Mesothelial cell of epicardium (in vitro differentiated cells): ENCODE measurements around the gene FAM9A. TPM values are rescaled to one million over a fixed set of nuclear protein-coding genes. Genes with fewer than 3 reads are reported as not detected.

ENCODE experiments used
- DNase-seq, 2 experiments: peaks; one replicate each; pipeline ENCODE4 v3.0.0; 2021; ENCODE audit warnings: low spot score in 2 of 2; ENCODE audit not compliant: unreplicated experiment in 2 of 2
- H3K27ac Mint-ChIP-seq: 2 replicates; pipeline ENCODE4 v1.8.0; 2021; ENCODE audit warnings: mixed read lengths
- H3K27me3 Mint-ChIP-seq: 2 replicates; pipeline ENCODE4 v1.8.0; 2021; ENCODE audit warnings: low read depth, mixed read lengths
- H3K36me3 Mint-ChIP-seq: 2 replicates; pipeline ENCODE4 v1.8.0; 2021; ENCODE audit warnings: mixed read lengths
- H3K4me1 Mint-ChIP-seq: 2 replicates; pipeline ENCODE4 v1.8.0; 2021; ENCODE audit warnings: mixed read lengths
- H3K4me3 Mint-ChIP-seq: 2 replicates; pipeline ENCODE4 v1.8.0; 2021; ENCODE audit warnings: mild to moderate bottlenecking, moderate library complexity, mixed read lengths
- H3K9me3 Mint-ChIP-seq: 2 replicates; pipeline ENCODE4 v1.8.0; 2021; ENCODE audit warnings: mixed read lengths
- CTCF ChIP-seq: fragments of 200-600 bp; sonication (generic); IDR thresholded peaks from one replicate; pipeline ENCODE4 v1.5.0; 2021; ENCODE audit warnings: antibody characterized with exemption; ENCODE audit not compliant: unreplicated experiment
- total RNA-seq: library from RNA; stranded (reverse); gene quantifications from 3 replicates; pipeline ENCODE4 v1.2.1, GENCODE V29; 2021

Gene FAM9A
- total RNA-seq, 1 donor from 2014 or later = not detected

GRCh38 chrX:8820910-8821527 is 19.8 kb upstream of the FAM9A start:
- H3K27me3 Mint-ChIP-seq = no peaks in the 10 kb centered on the region
- no peak for TF ChIP-seq CTCF

DNA sequence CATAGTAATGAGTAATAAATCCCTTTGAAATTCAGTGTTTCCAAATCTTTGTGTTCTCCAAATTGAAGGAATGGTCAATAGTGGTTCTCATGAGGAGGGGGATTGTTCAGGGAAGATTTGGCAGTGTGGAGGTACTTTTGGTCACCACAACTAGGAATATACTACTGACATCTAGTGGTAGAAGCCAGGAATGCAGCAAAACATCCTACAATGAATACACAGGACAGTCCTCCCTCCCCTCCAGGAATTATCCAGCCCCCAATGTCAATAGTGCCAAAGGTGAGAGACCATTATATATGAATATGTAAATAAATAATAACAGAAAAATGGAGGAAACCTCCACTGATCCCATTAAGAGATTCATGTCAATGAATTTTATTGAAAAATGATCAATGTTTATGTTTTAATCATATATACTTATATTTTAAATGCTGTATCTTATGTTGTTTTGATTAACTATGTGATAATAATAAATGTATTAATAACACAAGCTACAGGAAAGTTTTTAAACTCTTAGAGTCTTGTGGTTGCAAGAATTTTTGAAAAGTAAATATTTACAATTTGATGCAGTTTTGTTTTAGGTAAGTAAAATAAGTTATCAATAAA is 14.4 kb upstream of the FAM9A start:
- DNase-seq = no peak

More at GRCh38 chrX:8820910-8821527, 19.8 kb upstream of the FAM9A start:
- DNase-seq = no peak
- peaks cover 9% of the 10 kb centered on the region for H3K9me3 Mint-ChIP-seq
- H3K27ac Mint-ChIP-seq = no peak overlapping the region
- no peak overlapping the region for H3K4me3 Mint-ChIP-seq
- H3K4me1 Mint-ChIP-seq = no peaks in the 10 kb centered on the region
- no peaks in the 10 kb centered on the region for H3K36me3 Mint-ChIP-seq

GRCh38 chrX:8813036-8813435 is 11.9 kb upstream of the FAM9A start:
- DNase-seq = no peak
- no peaks in the 10 kb centered on the region for H3K36me3 Mint-ChIP-seq
- H3K4me3 Mint-ChIP-seq = no peak overlapping the region
- TF ChIP-seq CTCF = no peak
- H3K9me3 Mint-ChIP-seq = peaks cover under 1% of the 10 kb centered on the region
- H3K27me3 Mint-ChIP-seq = no peaks in the 10 kb centered on the region
- H3K27ac Mint-ChIP-seq = no peak overlapping the region
- H3K4me1 Mint-ChIP-seq = peaks cover 5% of the 10 kb centered on the region

More for the DNA sequence above, 14.4 kb upstream of the FAM9A start:
- no peaks in the 10 kb centered on the region for H3K36me3 Mint-ChIP-seq
- H3K4me3 Mint-ChIP-seq = no peak overlapping the region
- H3K27ac Mint-ChIP-seq = no peak overlapping the region
- no peaks in the 10 kb centered on the region for H3K27me3 Mint-ChIP-seq
- peaks cover 5% of the 10 kb centered on the region for H3K4me1 Mint-ChIP-seq
- peak; percentile 78 for TF ChIP-seq CTCF
- no peaks in the 10 kb centered on the region for H3K9me3 Mint-ChIP-seq

GRCh38 chrX:8811611-8812010 is 10.4 kb upstream of the FAM9A start:
- H3K36me3 Mint-ChIP-seq = no peaks in the 10 kb centered on the region
- DNase-seq = no peak
- H3K27ac Mint-ChIP-seq = no peak overlapping the region
- no peak for TF ChIP-seq CTCF
- H3K9me3 Mint-ChIP-seq = peaks cover 10% of the 10 kb centered on the region
- H3K4me1 Mint-ChIP-seq = peaks cover 5% of the 10 kb centered on the region
- H3K4me3 Mint-ChIP-seq = no peak overlapping the region
- peaks cover 6% of the 10 kb centered on the region for H3K27me3 Mint-ChIP-seq

DNA sequence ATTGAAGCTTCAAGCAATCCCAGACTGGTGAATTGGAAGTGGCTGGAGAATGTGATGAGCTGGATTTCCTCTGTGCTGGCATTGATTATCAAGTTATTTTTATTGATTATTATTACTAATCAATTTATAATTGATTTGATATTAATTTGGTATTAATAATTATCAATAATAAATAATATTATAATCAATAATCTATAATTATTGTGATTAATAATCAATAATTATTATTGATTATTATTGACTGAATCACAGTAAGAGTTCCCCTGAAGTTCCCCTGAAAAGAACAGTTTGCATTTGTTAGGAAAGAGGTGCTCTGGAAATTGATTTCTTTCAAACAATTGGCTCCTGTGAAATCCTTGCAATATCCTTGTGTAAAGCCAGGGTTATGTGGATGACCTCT is 7.5 kb upstream of the FAM9A start:
- peaks cover 14% of the 10 kb centered on the region for H3K9me3 Mint-ChIP-seq
- H3K36me3 Mint-ChIP-seq = no peaks in the 10 kb centered on the region
- DNase-seq = no peak
- no peak overlapping the region for H3K4me3 Mint-ChIP-seq
- no peak for TF ChIP-seq CTCF
- no peak overlapping the region for H3K27ac Mint-ChIP-seq
- peaks cover 5% of the 10 kb centered on the region for H3K4me1 Mint-ChIP-seq
- peaks cover 10% of the 10 kb centered on the region for H3K27me3 Mint-ChIP-seq
